GM23248 (cell line): ENCODE measurements around the gene ZNF48. TPM values are rescaled to one million over a fixed set of nuclear protein-coding genes. Genes with fewer than 3 reads are reported as not detected.

Experiments used
- DNase-seq: peaks from one replicate; pipeline ENCODE4 v3.0.0-alpha.2; 2015
- H2AFZ ChIP-seq: fragments of 200-600 bp; sonication (generic); 2 replicates; pipeline ENCODE4 v1.6.1; 2016; ENCODE audit warnings: antibody characterized with exemption
- H3F3A ChIP-seq: fragments of 200-600 bp; sonication (generic); 2 replicates; pipeline ENCODE4 v1.6.1; 2016; ENCODE audit warnings: mild to moderate bottlenecking, antibody characterized with exemption, mixed run types; ENCODE audit not compliant: insufficient read depth
- H3K27ac ChIP-seq: fragments of 200-600 bp; sonication (generic); 2 replicates; pipeline ENCODE4 v1.5.1; 2016; ENCODE audit warnings: mild to moderate bottlenecking
- H3K27me3 ChIP-seq: fragments of 200-600 bp; sonication (generic); replicated peaks from 2 replicates; pipeline ENCODE4 v1.6.1; 2016; ENCODE audit warnings: mild to moderate bottlenecking; ENCODE audit not compliant: insufficient read depth
- H3K36me3 ChIP-seq: fragments of 200-600 bp; sonication (generic); 2 replicates; pipeline ENCODE4 v1.6.1; 2016; ENCODE audit warnings: low read depth, mild to moderate bottlenecking
- H3K4me1 ChIP-seq: fragments of 200-600 bp; sonication (generic); 2 replicates; pipeline ENCODE4 v1.6.1; 2016; ENCODE audit warnings: mild to moderate bottlenecking; ENCODE audit not compliant: insufficient read depth
- H3K4me2 ChIP-seq: fragments of 200-600 bp; sonication (generic); one replicate; pipeline ENCODE4 v1.6.1; 2016; ENCODE audit warnings: mild to moderate bottlenecking; ENCODE audit not compliant: unreplicated experiment
- H3K4me3 ChIP-seq: fragments of 200-600 bp; sonication (generic); 2 replicates; pipeline ENCODE4 v1.5.1; 2016; ENCODE audit warnings: mild to moderate bottlenecking
- H3K79me2 ChIP-seq: fragments of 200-600 bp; sonication (generic); 2 replicates; pipeline ENCODE4 v1.6.1; 2016; ENCODE audit warnings: mild to moderate bottlenecking; ENCODE audit not compliant: insufficient read depth
- H3K9ac ChIP-seq: fragments of 200-600 bp; sonication (generic); 2 replicates; pipeline ENCODE4 v1.6.1; 2016; ENCODE audit warnings: mild to moderate bottlenecking
- H3K9me2 ChIP-seq: fragments of 200-600 bp; sonication (generic); 2 replicates; pipeline ENCODE4 v1.6.1; 2016; ENCODE audit warnings: mixed run types, mild to moderate bottlenecking, moderate library complexity; ENCODE audit not compliant: insufficient read depth
- H3K9me3 ChIP-seq: fragments of 200-600 bp; sonication (generic); one replicate; pipeline ENCODE4 v1.6.1; 2017; ENCODE audit warnings: low read depth
- H4K20me1 ChIP-seq: fragments of 200-600 bp; sonication (generic); 2 replicates; pipeline ENCODE4 v1.6.0; 2016; ENCODE audit not compliant: insufficient read depth
- EZH2 ChIP-seq: fragments of 200-600 bp; sonication (generic); IDR thresholded peaks from 2 replicates; pipeline ENCODE4 v1.6.1; 2018; ENCODE audit warnings: antibody characterized with exemption, mild to moderate bottlenecking; ENCODE audit not compliant: insufficient read depth, poor library complexity, severe bottlenecking
- EZH2phosphoT487 ChIP-seq: fragments of 200-600 bp; sonication (generic); IDR thresholded peaks from 2 replicates; pipeline ENCODE4 v1.6.1; 2018; ENCODE audit warnings: antibody characterized with exemption, moderate library complexity, mild to moderate bottlenecking, low read depth; ENCODE audit not compliant: insufficient read depth
- WGBS, 2 experiments: methylation state at CpG; one replicate each; pipeline ENCODE4 v1.1.6; 2015 to 2017; ENCODE audit warnings: low lambda C conversion rate in 2 of 2, low coverage in 1 of 2; ENCODE audit errors: missing lambda C conversion rate in 2 of 2; 5-methylcytosine and 5-hydroxymethylcytosine counted together
- in situ Hi-C: fragments of 300-500 bp; cut with MboI; formaldehyde crosslinking; loops from 2 replicates; pipeline ENCODE4 v1.15.0; 2020
- polyA plus RNA-seq: library from polyadenylated mRNA; unstranded; fragments of >200 nt; fragmentation: Nextera tagmentation; extraction: Ambion mirVana; gene quantifications from 2 replicates; pipeline ENCODE4 v1.2.1, GENCODE V29; 2016
- total RNA-seq: library from RNA; depleted of rRNA; stranded (reverse); fragments of >200 nt; shearing (Covaris generic); gene quantifications from 2 replicates; pipeline ENCODE4 v1.2.3, GENCODE V29; 2014

Gene ZNF48
- total and polyA plus RNA-seq, 2 experiments from 2014 or later, result 0.81 to 16.2 TPM

- Histone ChIP-seq H3F3A (peaks cover 16% of the 10 kb centered on the region), H2AFZ (no peak overlapping the region), H3K27me3 (no peaks in the 10 kb centered on the region), H3K4me3 (no peak overlapping the region), H3K9me2 (no peaks in the 10 kb centered on the region), H3K4me1 (no peaks in the 10 kb centered on the region), H3K27ac (no peak overlapping the region), H4K20me1 (no peaks in the 10 kb centered on the region), H3K9me3 (no peaks in the 10 kb centered on the region), H3K4me2 (no peak overlapping the region), H3K9ac (no peak overlapping the region), H3K36me3 (no peaks in the 10 kb centered on the region; the same call in 1 of the 2 replicates), H3K79me2 (no peaks in the 10 kb centered on the region)
- no peak for DNase-seq
- in situ Hi-C loops, result loop anchor here (25.0 kb wide), 1 partner anchor 309 kb away; the partner anchor contains the start of genes GDPD3 and MAPK3
- TF ChIP-seq EZH2 (no peak), EZH2phosphoT487 (no peak)
- WGBS, 2 experiments, result 92 to 96% methylated on average over 5 of the region's 5 CpGs
Observed at GRCh38 chr16:30421010-30421409, 25.8 kb downstream of the ZNF48 start.

GRCh38 chr16:30428055-30428454 is 32.8 kb downstream of the ZNF48 start:
- no peak for DNase-seq
- H3K27me3 ChIP-seq, result no peaks in the 10 kb centered on the region
- no peak overlapping the region for H3K27ac ChIP-seq
- no peak for TF ChIP-seq EZH2
- no peak for TF ChIP-seq EZH2phosphoT487
- H3K4me2 ChIP-seq, result no peak overlapping the region
- 91 to 94% methylated on average over 4 of the region's 4 CpGs for whole genome bisulfite sequencing, 2 experiments
- H3K9me3 ChIP-seq, result no peaks in the 10 kb centered on the region
- no peaks in the 10 kb centered on the region for H3F3A ChIP-seq
- H2AFZ ChIP-seq, result no peak overlapping the region
- H3K4me1 ChIP-seq, result 0 out of 2 replicates have a peak, but pooled peaks cover 6% of the 10 kb centered on the region
- H3K36me3 ChIP-seq, result no peaks in the 10 kb centered on the region; the same call in 1 of the 2 replicates
- H3K9me2 ChIP-seq, result no peaks in the 10 kb centered on the region
- no peak overlapping the region for H3K9ac ChIP-seq
- H4K20me1 ChIP-seq, result no peaks in the 10 kb centered on the region
- peaks cover 15% of the 10 kb centered on the region; the same call in 1 of the 2 replicates for H3K79me2 ChIP-seq
- in situ Hi-C loops, result no loop called here
- H3K4me3 ChIP-seq, result no peak overlapping the region

GRCh38 chr16:30429418-30429677 is 34.1 kb downstream of the ZNF48 start:
- H3K27ac ChIP-seq, result no peak overlapping the region
- H3K79me2 ChIP-seq, result peaks cover 15% of the 10 kb centered on the region; the same call in 1 of the 2 replicates
- 6% methylated on average over 11 of the region's 11 CpGs for WGBS, 2 experiments
- H4K20me1 ChIP-seq, result no peaks in the 10 kb centered on the region
- H3K9ac ChIP-seq, result peak overlapping the region; percentile 70
- H3K4me3 ChIP-seq, result peak overlapping the region; percentile 84
- H3K9me2 ChIP-seq, result no peaks in the 10 kb centered on the region
- no peaks in the 10 kb centered on the region for H3F3A ChIP-seq
- H3K4me2 ChIP-seq, result peak overlapping the region; percentile 85
- TF ChIP-seq EZH2 (no peak), EZH2phosphoT487 (no peak)
- DNase-seq, result no peak
- H3K27me3 ChIP-seq, result no peaks in the 10 kb centered on the region
- no peaks in the 10 kb centered on the region for H3K9me3 ChIP-seq
- peak overlapping the region; percentile 93 for H2AFZ ChIP-seq
- H3K4me1 ChIP-seq, result 0 out of 2 replicates have a peak, but pooled peaks cover 6% of the 10 kb centered on the region
- in situ Hi-C loops, result no loop called here
- no peaks in the 10 kb centered on the region for H3K36me3 ChIP-seq

DNA sequence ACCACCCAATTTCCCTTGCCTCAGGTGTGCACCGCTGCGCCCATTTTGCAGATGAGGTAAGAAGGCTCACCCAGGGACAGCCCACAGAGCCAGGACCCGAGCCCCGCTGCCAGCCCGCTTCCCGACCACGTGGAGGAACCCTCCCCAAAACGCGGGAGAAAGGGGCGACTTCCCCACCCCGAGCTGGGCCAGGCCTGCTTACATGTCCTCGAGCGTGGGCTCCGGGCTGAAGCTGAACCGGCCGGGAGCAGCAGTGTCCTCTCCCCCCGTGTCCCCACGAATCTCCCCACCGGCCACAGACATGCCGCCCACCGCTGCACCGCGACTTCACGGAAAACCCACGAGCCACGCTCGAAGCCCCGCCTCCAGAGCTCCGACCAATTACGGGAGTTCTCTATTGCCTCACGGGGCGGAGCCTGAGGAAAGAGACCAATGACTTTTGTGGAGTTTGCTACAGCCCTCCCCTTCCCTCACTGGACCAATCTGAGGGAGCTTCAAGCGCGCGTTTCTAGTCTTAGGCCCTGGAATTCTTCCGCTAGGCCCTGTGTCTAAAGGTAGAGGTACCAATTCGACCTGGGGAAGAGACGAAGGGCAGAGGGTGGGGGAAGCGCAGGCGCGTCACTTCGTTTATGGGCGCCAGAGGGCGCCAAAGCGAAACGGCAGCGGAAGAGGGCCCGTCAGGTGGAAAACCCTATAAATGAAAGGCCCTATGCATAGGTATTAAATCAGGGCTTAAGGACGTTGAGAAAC is 34.6 kb downstream of the ZNF48 start, which contains the start of gene DCTPP1:
Gene DCTPP1 (minus strand): TSS at position 353 of the 750 bp plus-strand sequence. CDS start 50 bp downstream, at position 303.
- Histone ChIP-seq H3K9me2 (no peaks in the 10 kb centered on the region), H3K9ac (peak within 1 kb of the TSS; percentile 70), H3F3A (no peaks in the 10 kb centered on the region), H3K9me3 (no peaks in the 10 kb centered on the region), H3K4me3 (peak within 1 kb of the TSS; percentile 84), H3K79me2 (peaks cover 15% of the 10 kb centered on the region; the same call in 1 of the 2 replicates), H3K27me3 (no peaks in the 10 kb centered on the region), H4K20me1 (no peaks in the 10 kb centered on the region), H3K27ac (peak within 1 kb of the TSS; percentile 16), H3K4me1 (0 out of 2 replicates have a peak, but pooled peaks cover 6% of the 10 kb centered on the region), H3K36me3 (no peaks in the 10 kb centered on the region), H2AFZ (peak within 1 kb of the TSS; percentile 93), H3K4me2 (peak within 1 kb of the TSS; percentile 85)
- 0 to 2% methylated on average over 46 to 49 of the region's 49 CpGs for WGBS, 2 experiments
- TF ChIP-seq EZH2phosphoT487, result no peak
- no peak for TF ChIP-seq EZH2
- DNase-seq, result peak; percentile 99
- in situ Hi-C loops, result no loop called here
